H9 (cell line): ENCODE measurements around the gene FLRT2. TPM values are rescaled to one million over a fixed set of nuclear protein-coding genes. Genes with fewer than 3 reads are reported as not detected.

Experiments used
- DNase-seq: peaks from one replicate; pipeline ENCODE4 v3.0.0-alpha.2; 2017
- H2AFZ ChIP-seq: one replicate; pipeline ENCODE4 v1.6.1; 2013; ENCODE audit warnings: mild to moderate bottlenecking, low read length, control low read depth, moderate library complexity
- H2AK5ac ChIP-seq: 2 replicates; pipeline ENCODE4 v1.6.1; 2013; ENCODE audit warnings: low read length, control low read depth, mixed read lengths; ENCODE audit not compliant: insufficient read length
- H2BK120ac ChIP-seq: one replicate; pipeline ENCODE4 v1.6.1; 2013; ENCODE audit warnings: low read depth, mild to moderate bottlenecking, low read length, control low read depth, inconsistent platforms; ENCODE audit not compliant: poor library complexity, severe bottlenecking
- H2BK12ac ChIP-seq: 2 replicates; pipeline ENCODE4 v1.6.1; 2013; ENCODE audit warnings: low read length, control low read depth, mixed read lengths, low read depth; ENCODE audit not compliant: insufficient read length
- H2BK15ac ChIP-seq: 2 replicates; pipeline ENCODE4 v1.6.1; 2013; ENCODE audit warnings: low read depth, low read length, control low read depth
- H2BK20ac ChIP-seq: one replicate; pipeline ENCODE4 v1.6.1; 2013; ENCODE audit warnings: low read depth, mild to moderate bottlenecking, low read length, control low read depth, inconsistent platforms; ENCODE audit not compliant: poor library complexity, severe bottlenecking
- H2BK5ac ChIP-seq: 2 replicates; pipeline ENCODE4 v1.6.1; 2013; ENCODE audit warnings: low read length, control low read depth, mixed read lengths; ENCODE audit not compliant: insufficient read length
- H3K14ac ChIP-seq: 2 replicates; pipeline ENCODE4 v1.6.1; 2013; ENCODE audit warnings: low read length, control low read depth; ENCODE audit not compliant: insufficient read depth
- H3K18ac ChIP-seq: 2 replicates; pipeline ENCODE4 v1.6.1; 2013; ENCODE audit warnings: low read depth, mild to moderate bottlenecking, mixed read lengths, low read length, control low read depth; ENCODE audit not compliant: insufficient read length
- H3K23ac ChIP-seq: 2 replicates; pipeline ENCODE4 v1.6.1; 2013; ENCODE audit warnings: low read length, control low read depth, mixed read lengths, low read depth; ENCODE audit not compliant: insufficient read length
- H3K23me2 ChIP-seq: 2 replicates; pipeline ENCODE4 v1.6.1; 2013; ENCODE audit warnings: low read depth, mild to moderate bottlenecking, mixed read lengths, low read length, control low read depth; ENCODE audit not compliant: insufficient read length, poor library complexity, severe bottlenecking
- H3K27ac ChIP-seq: 2 replicates; pipeline ENCODE4 v1.5.1; 2013; ENCODE audit warnings: low read length, control low read depth, mixed read lengths, low read depth; ENCODE audit not compliant: insufficient read length
- H3K27me3 ChIP-seq: 2 replicates; pipeline ENCODE4 v1.6.1; 2013; ENCODE audit warnings: low read length, control low read depth, inconsistent platforms; ENCODE audit not compliant: insufficient read depth
- H3K4ac ChIP-seq: 2 replicates; pipeline ENCODE4 v1.6.1; 2013; ENCODE audit warnings: low read depth, mild to moderate bottlenecking, control low read depth, inconsistent platforms, low read length, moderate library complexity
- H3K4me1 ChIP-seq: 2 replicates; pipeline ENCODE4 v1.6.1; 2013; ENCODE audit warnings: low read length, control low read depth, inconsistent platforms; ENCODE audit not compliant: insufficient read depth
- H3K4me2 ChIP-seq: 2 replicates; pipeline ENCODE4 v1.6.1; 2013; ENCODE audit warnings: low read length, control low read depth, mixed read lengths; ENCODE audit not compliant: insufficient read length, insufficient read depth
- H3K56ac ChIP-seq: 2 replicates; pipeline ENCODE4 v1.6.1; 2013; ENCODE audit warnings: low read depth, mild to moderate bottlenecking, mixed read lengths, low read length, control low read depth; ENCODE audit not compliant: insufficient read length
- H3K79me1 ChIP-seq: 2 replicates; pipeline ENCODE4 v1.6.1; 2013; ENCODE audit warnings: low read depth, mild to moderate bottlenecking, moderate library complexity, low read length, control low read depth, inconsistent platforms; ENCODE audit not compliant: insufficient read depth, poor library complexity, severe bottlenecking
- H3K79me2 ChIP-seq: 2 replicates; pipeline ENCODE4 v1.6.1; 2013; ENCODE audit warnings: low read length, control low read depth, inconsistent platforms; ENCODE audit not compliant: insufficient read depth
- H3K9ac ChIP-seq: 2 replicates; pipeline ENCODE4 v1.6.1; 2013; ENCODE audit warnings: low read length, control low read depth, mixed read lengths; ENCODE audit not compliant: insufficient read length; ENCODE audit errors: extremely low read depth
- H3K9me3 ChIP-seq: one replicate; pipeline ENCODE4 v1.6.1; 2013; ENCODE audit warnings: low read depth, low read length, inconsistent platforms; ENCODE audit not compliant: control insufficient read depth
- H3T11ph ChIP-seq: one replicate; pipeline ENCODE4 v1.6.1; 2013; ENCODE audit warnings: mild to moderate bottlenecking, low read length, control low read depth, inconsistent platforms
- H4K20me1 ChIP-seq: one replicate; pipeline ENCODE4 v1.6.1; 2013; ENCODE audit not compliant: control insufficient read depth, insufficient read length, insufficient read depth
- H4K5ac ChIP-seq: 2 replicates; pipeline ENCODE4 v1.6.1; 2013; ENCODE audit warnings: low read depth, mild to moderate bottlenecking, mixed read lengths, low read length, control low read depth; ENCODE audit not compliant: insufficient read length
- H4K8ac ChIP-seq: replicated peaks from 2 replicates; pipeline ENCODE4 v1.6.1; 2013; ENCODE audit warnings: low read length, control low read depth, mixed read lengths, low read depth; ENCODE audit not compliant: insufficient read length
- H4K91ac ChIP-seq: 2 replicates; pipeline ENCODE4 v1.6.1; 2013; ENCODE audit warnings: low read depth, mild to moderate bottlenecking, moderate library complexity, mixed read lengths, low read length, control low read depth; ENCODE audit not compliant: insufficient read length
- H3K27ac Mint-ChIP-seq, 3 experiments: 2 replicates in 2 of 3; 3 replicates in 1 of 3; pipeline ENCODE4 v1.8.0; 2020 to 2021; ENCODE audit warnings: mixed read lengths in 3 of 3, mild to moderate bottlenecking in 1 of 3, moderate library complexity in 1 of 3
- H3K27me3 Mint-ChIP-seq: 2 replicates; pipeline ENCODE4 v1.8.0; 2021; ENCODE audit warnings: low read depth, mild to moderate bottlenecking, moderate library complexity, mixed read lengths
- H3K36me3 Mint-ChIP-seq, 3 experiments: 2 replicates in 2 of 3; 3 replicates in 1 of 3; pipeline ENCODE4 v1.8.0; 2020 to 2021; ENCODE audit warnings: low read depth in 3 of 3, mixed read lengths in 3 of 3; ENCODE audit not compliant: insufficient read depth in 1 of 3
- H3K4me1 Mint-ChIP-seq, 2 experiments: 2 replicates each; pipeline ENCODE4 v1.8.0; 2020; ENCODE audit warnings: mixed read lengths in 2 of 2
- H3K4me3 Mint-ChIP-seq, 2 experiments: 2 replicates in 1 of 2; 3 replicates in 1 of 2; pipeline ENCODE4 v1.8.0; 2020 to 2021; ENCODE audit warnings: mild to moderate bottlenecking in 2 of 2, mixed read lengths in 2 of 2, moderate library complexity in 1 of 2
- H3K9me3 Mint-ChIP-seq, 2 experiments: 2 replicates in 1 of 2; 3 replicates in 1 of 2; pipeline ENCODE4 v1.8.0; 2020; ENCODE audit warnings: mild to moderate bottlenecking in 2 of 2, mixed read lengths in 2 of 2, moderate library complexity in 1 of 2
- WGBS: extraction: QIAGEN DNeasy Blood & Tissue Kit; methylation state at CpG from one replicate; pipeline ENCODE4 v1.1.7; 2013; ENCODE audit warnings: missing lambda C conversion rate, low lambda C conversion rate, mixed read lengths; ENCODE audit not compliant: insufficient read length; ENCODE audit errors: extremely low coverage; 5-methylcytosine and 5-hydroxymethylcytosine counted together
- total RNA-seq: library from RNA; stranded (reverse); gene quantifications from 2 replicates; pipeline ENCODE4 v1.2.1, GENCODE V29; 2021
- TF ChIP-seq, protein P1 (sequence below): fragments of 200-600 bp; sonication (generic); conservative IDR thresholded peaks from 3 replicates; pipeline ENCODE4 v1.8.0; 2021; ENCODE audit warnings: antibody characterized with exemption, mild to moderate bottlenecking

The FLRT2 gene
- total RNA-seq, 1 experiment from 2014 or later = 3.3 TPM

DNA sequence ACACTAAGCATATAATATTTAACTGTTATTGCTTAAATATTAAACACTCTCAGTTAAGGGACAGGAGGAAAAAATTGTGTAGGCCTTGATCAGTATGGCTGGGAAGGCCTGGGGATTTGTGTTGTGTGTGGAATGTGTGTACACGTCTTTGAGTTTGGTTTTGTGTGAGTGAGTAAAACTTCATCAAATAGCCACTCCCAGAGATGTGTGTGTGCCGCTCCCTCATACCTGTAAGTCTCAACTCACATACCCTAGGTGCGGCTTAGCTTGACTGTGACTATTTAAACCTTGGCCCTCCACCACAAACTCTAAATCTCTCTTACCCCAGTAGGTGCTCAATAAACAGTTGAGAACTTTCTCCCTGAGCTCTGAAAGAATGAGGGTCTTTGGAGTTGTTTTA is 64.3 kb downstream of the FLRT2 start:
- Histone ChIP-seq H3K9ac (no peak overlapping the region), H2BK120ac (no peak overlapping the region), H4K91ac (no peak overlapping the region), H3K79me2 (no peaks in the 10 kb centered on the region), H3K23me2 (no peaks in the 10 kb centered on the region), H2BK20ac (no peak overlapping the region), H4K5ac (no peak overlapping the region), H4K8ac (no peak overlapping the region), H3K14ac (no peak overlapping the region), H3K27me3 (no peaks in the 10 kb centered on the region), H3K18ac (no peak overlapping the region), H3K23ac (no peak overlapping the region), H4K20me1 (no peaks in the 10 kb centered on the region), H3K4me1 (no peaks in the 10 kb centered on the region), H3K4me2 (no peak overlapping the region), H3K79me1 (no peaks in the 10 kb centered on the region), H2BK15ac (no peak overlapping the region), H3K27ac (no peak overlapping the region), H3K4ac (no peak overlapping the region), H2BK12ac (no peak overlapping the region), H3T11ph (no peak overlapping the region), H2AFZ (no peak overlapping the region), H2AK5ac (no peak overlapping the region), H3K9me3 (no peaks in the 10 kb centered on the region), H2BK5ac (no peak overlapping the region), H3K56ac (no peak overlapping the region)
- no peak for DNase-seq
- Mint-ChIP-seq H3K27ac (no peak overlapping the region), H3K9me3 (no peaks in the 10 kb centered on the region; a peak in 2 of 5 replicates), H3K4me3 (no peak overlapping the region), H3K27me3 (no peaks in the 10 kb centered on the region; the same call in 1 of the 2 replicates), H3K4me1 (peaks cover 0 to under 1% of the 10 kb centered on the region in 2 experiments; a peak in 1 of 4 replicates), H3K36me3 (peaks cover 0 to 2% (median 0%) of the 10 kb centered on the region in 3 experiments; a peak in 1 of 7 replicates)
- WGBS = no CpG with 5 or more reads among the region's 3 CpGs
- TF ChIP-seq, protein P1, sequence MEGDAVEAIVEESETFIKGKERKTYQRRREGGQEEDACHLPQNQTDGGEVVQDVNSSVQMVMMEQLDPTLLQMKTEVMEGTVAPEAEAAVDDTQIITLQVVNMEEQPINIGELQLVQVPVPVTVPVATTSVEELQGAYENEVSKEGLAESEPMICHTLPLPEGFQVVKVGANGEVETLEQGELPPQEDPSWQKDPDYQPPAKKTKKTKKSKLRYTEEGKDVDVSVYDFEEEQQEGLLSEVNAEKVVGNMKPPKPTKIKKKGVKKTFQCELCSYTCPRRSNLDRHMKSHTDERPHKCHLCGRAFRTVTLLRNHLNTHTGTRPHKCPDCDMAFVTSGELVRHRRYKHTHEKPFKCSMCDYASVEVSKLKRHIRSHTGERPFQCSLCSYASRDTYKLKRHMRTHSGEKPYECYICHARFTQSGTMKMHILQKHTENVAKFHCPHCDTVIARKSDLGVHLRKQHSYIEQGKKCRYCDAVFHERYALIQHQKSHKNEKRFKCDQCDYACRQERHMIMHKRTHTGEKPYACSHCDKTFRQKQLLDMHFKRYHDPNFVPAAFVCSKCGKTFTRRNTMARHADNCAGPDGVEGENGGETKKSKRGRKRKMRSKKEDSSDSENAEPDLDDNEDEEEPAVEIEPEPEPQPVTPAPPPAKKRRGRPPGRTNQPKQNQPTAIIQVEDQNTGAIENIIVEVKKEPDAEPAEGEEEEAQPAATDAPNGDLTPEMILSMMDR = no peak
